ENCODE data around the gene TFCP2. TPM values are rescaled to one million over a fixed set of nuclear protein-coding genes. Genes with fewer than 3 reads are reported as not detected.

TFCP2 gene
- total and polyA plus RNA-seq, 12 donors, result 8.7 to 30.9 (median 24.1) TPM

DNA sequence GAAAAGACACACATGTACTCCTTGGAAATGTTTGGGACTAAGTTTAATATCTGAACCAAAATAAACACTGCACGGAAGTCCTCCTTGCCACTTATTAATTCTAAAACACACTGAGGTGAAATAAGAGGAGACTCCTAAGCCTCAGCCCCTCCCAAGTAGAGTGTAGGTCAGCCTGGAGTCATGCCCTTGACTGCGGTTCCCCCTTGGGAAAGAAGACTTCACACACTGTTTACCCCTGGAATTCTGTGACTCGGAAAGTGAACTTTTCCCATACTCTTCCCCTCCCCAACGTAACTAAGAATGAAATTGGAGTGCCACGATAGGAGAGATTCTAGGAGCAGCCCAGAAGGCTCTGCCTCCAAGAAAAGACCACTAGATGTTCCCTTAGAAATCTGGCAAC lies 8.6 kb upstream of the TFCP2 start:
- H3K36me3 ChIP-seq, result no peaks in the 10 kb centered on the region
- peaks cover 0 to 5% (median 0%) of the 10 kb centered on the region in 9 donors for H3K4me1 ChIP-seq
- intact Hi-C loops (cut with DNase I), result no loop called here
- ATAC-seq (no peak), DNase-seq (no peak)
- no peaks in the 10 kb centered on the region for H3K9me3 ChIP-seq
- TF ChIP-seq, protein P1, sequence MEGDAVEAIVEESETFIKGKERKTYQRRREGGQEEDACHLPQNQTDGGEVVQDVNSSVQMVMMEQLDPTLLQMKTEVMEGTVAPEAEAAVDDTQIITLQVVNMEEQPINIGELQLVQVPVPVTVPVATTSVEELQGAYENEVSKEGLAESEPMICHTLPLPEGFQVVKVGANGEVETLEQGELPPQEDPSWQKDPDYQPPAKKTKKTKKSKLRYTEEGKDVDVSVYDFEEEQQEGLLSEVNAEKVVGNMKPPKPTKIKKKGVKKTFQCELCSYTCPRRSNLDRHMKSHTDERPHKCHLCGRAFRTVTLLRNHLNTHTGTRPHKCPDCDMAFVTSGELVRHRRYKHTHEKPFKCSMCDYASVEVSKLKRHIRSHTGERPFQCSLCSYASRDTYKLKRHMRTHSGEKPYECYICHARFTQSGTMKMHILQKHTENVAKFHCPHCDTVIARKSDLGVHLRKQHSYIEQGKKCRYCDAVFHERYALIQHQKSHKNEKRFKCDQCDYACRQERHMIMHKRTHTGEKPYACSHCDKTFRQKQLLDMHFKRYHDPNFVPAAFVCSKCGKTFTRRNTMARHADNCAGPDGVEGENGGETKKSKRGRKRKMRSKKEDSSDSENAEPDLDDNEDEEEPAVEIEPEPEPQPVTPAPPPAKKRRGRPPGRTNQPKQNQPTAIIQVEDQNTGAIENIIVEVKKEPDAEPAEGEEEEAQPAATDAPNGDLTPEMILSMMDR (IDR thresholded peaks at IDR 0.05), result no peak
- H3K27ac ChIP-seq, result no peak overlapping the region
- H3K4me3 ChIP-seq, result no peak overlapping the region
- H3K27me3 ChIP-seq, result no peaks in the 10 kb centered on the region
- WGBS, 2 donors, result 75 to 81% methylated on average over 5 of the region's 5 CpGs

DNA sequence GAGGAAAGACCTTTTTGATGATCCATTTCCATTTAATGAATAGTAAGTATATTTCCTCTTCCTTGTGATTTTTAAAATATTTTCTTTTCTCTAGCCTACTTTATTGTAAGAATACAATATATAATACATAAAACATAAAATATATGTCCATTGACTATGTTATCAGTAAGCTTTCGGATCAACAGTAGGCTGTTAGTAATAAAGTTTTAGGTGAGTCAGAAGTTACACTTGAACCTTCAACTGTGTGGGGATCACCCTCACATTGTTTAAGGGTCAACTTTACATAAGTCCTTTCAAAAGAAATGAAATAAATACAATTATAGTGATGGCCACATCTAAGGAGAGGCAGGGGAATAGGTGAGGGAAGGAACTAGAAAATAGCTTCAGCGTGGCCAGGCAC lies 5.0 kb upstream of the TFCP2 start:
- Histone ChIP-seq H3K4me3 (no peak overlapping the region), H3K4me1 (peaks cover 0 to 6% (median 0%) of the 10 kb centered on the region in 9 donors), H3K36me3 (no peaks in the 10 kb centered on the region), H3K9me3 (no peaks in the 10 kb centered on the region), H3K27ac (no peak overlapping the region), H3K27me3 (no peaks in the 10 kb centered on the region)
- DNase-seq, result no peak
- intact Hi-C loops (cut with DNase I), result no loop called here
- no peak for ATAC-seq
- TF ChIP-seq, protein P1 (IDR thresholded peaks at IDR 0.05), result no peak
- 89 to 94% methylated on average over 2 of the region's 2 CpGs for WGBS, 2 donors

DNA sequence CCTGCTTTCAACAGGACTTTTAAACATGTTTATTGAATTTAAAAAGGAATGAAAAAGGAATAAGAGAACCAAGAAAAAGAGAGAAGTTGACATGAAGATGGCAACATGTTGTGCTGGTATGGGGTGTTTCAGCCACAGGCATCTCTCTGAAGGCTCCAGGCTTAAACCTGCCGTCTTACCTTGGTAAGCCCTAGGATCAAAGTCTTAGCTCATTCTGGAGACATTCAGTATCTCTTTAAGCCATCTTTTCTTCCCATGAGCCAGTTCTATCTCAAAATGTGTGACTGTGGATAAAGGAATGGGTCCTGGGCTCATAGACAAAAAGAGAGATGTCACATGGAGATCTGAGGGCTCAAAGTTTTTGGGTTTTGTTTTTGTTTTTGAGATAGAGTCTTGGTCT lies 1.6 kb upstream of the TFCP2 start:
- DNase-seq (no peak), ATAC-seq (no peak)
- Histone ChIP-seq H3K36me3 (no peaks in the 10 kb centered on the region), H3K27me3 (no peaks in the 10 kb centered on the region), H3K4me1 (peaks cover 3 to 32% (median 24%) of the 10 kb centered on the region in 9 donors), H3K4me3 (no peak overlapping the region), H3K9me3 (no peaks in the 10 kb centered on the region), H3K27ac (peak overlapping the region in 1 of 10 donors; percentile 27)
- 88 to 89% methylated on average over 1 of the region's 1 CpG for WGBS, 2 donors
- intact Hi-C loops (cut with DNase I), result loop anchor here in 3 of 10 donors (5.0 kb wide), 2 partner anchors 43 to 82 kb away; partner anchors contain the start of gene POU6F1 (in 2 of the 3)
- TF ChIP-seq, protein P1 (IDR thresholded peaks at IDR 0.05), result no peak

GRCh38 chr12:51171884-51172514 lies 936 bp downstream of the TFCP2 start:
- no peak for DNase-seq
- Histone ChIP-seq H3K27me3 (no peaks in the 10 kb centered on the region), H3K4me3 (peak overlapping the region; percentile 64 to 91 (median 76)), H3K36me3 (peaks cover 0 to 3% (median 0%) of the 10 kb centered on the region in 9 donors), H3K9me3 (no peaks in the 10 kb centered on the region), H3K27ac (peak overlapping the region; percentile 89 to 99 (median 96)), H3K4me1 (peaks cover 3 to 33% (median 27%) of the 10 kb centered on the region in 9 donors)
- TF ChIP-seq, protein P1 (IDR thresholded peaks at IDR 0.05), result no peak
- 4 to 5% methylated on average over 16 of the region's 16 CpGs for WGBS, 2 donors
- intact Hi-C loops (cut with DNase I), result loop anchor here in 4 of 10 donors (2.0 to 5.0 kb wide), 3 partner anchors 45 to 80 kb away; partner anchors contain the start of genes DAZAP2 (in 3 of the 4) and POU6F1 (in 2 of the 4)
- ATAC-seq, result peak in 6 of 8 donors; percentile 2 to 35 (median 18)

Data from heart right ventricle (tissue), 16 donors.